Measurements from ENCODE around the gene STMN3. TPM values are rescaled to one million over a fixed set of nuclear protein-coding genes. Genes with fewer than 3 reads are reported as not detected.
A peak's percentile ranks its signal among the peaks of the same experiment; 100 is the strongest.

Gene STMN3
- total and polyA plus RNA-seq, 4 donors = 13.6 to 20.9 (median 17.0) TPM

- peak overlapping the region in 1 of 2 donors; percentile 25 for H3K27ac ChIP-seq (ENCODE audit: low read depth in 1 of 2, low read length in 1 of 2)
- no peak for ATAC-seq (ENCODE audit: insufficient read depth, low FRiP score)
Measured at GRCh38 chr20:63690003-63690897, 37.0 kb upstream of the STMN3 start.

GRCh38 chr20:63689046-63690002 is 36.1 kb upstream of the STMN3 start:
- no peak overlapping the region for H3K4me3 ChIP-seq
- no peaks in the 10 kb centered on the region for H3K9me3 ChIP-seq (ENCODE audit: control insufficient read depth in 4 of 4, insufficient read depth in 3 of 4, low read length in 3 of 4)
- no peak for ATAC-seq (ENCODE audit: insufficient read depth, low FRiP score)
- H3K27ac ChIP-seq (ENCODE audit: low read depth in 1 of 2, low read length in 1 of 2) = peak overlapping the region in 1 of 2 donors; percentile 95
- no peak for DNase-seq
- H3K27me3 ChIP-seq (ENCODE audit: control insufficient read depth in 3 of 3, insufficient read depth in 3 of 3, low read length in 2 of 3) = no peaks in the 10 kb centered on the region
- H3K4me1 ChIP-seq (ENCODE audit: control insufficient read depth in 5 of 5, insufficient read depth in 5 of 5, low read length in 5 of 5) = peaks cover 0 to 46% (median 0%) of the 10 kb centered on the region in 5 donors
- 94 to 95% methylated on average over 39 to 44 of the region's 44 CpGs for WGBS, 2 donors
- no peak overlapping the region for H3K9ac ChIP-seq (ENCODE audit: insufficient read depth in 1 of 2, low read length in 2 of 2)
- H3K36me3 ChIP-seq (ENCODE audit: control insufficient read depth in 4 of 4, insufficient read depth in 4 of 4, low read length in 4 of 4) = peaks cover 0 to 7% (median 1%) of the 10 kb centered on the region in 4 donors
- TF ChIP-seq CTCF (IDR thresholded peaks at IDR 0.05; ENCODE audit: control extremely low read depth, extremely low read depth) = no peak

More at GRCh38 chr20:63690003-63690897, 37.0 kb upstream of the STMN3 start:
- no peak for TF ChIP-seq CTCF (IDR thresholded peaks at IDR 0.05; ENCODE audit: control extremely low read depth, extremely low read depth)
- no peak for DNase-seq
- Histone ChIP-seq H3K4me3 (no peak overlapping the region), H3K4me1 (ENCODE audit: control insufficient read depth in 5 of 5, insufficient read depth in 5 of 5, low read length in 5 of 5) (peaks cover 0 to 42% (median 2%) of the 10 kb centered on the region in 5 donors), H3K9me3 (ENCODE audit: control insufficient read depth in 4 of 4, insufficient read depth in 3 of 4, low read length in 3 of 4) (no peaks in the 10 kb centered on the region), H3K9ac (ENCODE audit: insufficient read depth in 1 of 2, low read length in 2 of 2) (no peak overlapping the region), H3K27me3 (ENCODE audit: control insufficient read depth in 3 of 3, insufficient read depth in 3 of 3, low read length in 2 of 3) (no peaks in the 10 kb centered on the region), H3K36me3 (ENCODE audit: control insufficient read depth in 4 of 4, insufficient read depth in 4 of 4, low read length in 4 of 4) (peaks cover 0 to 14% (median 3%) of the 10 kb centered on the region in 4 donors)
- WGBS, 2 donors = 94% methylated on average over 39 to 40 of the region's 40 CpGs

- Histone ChIP-seq H3K4me1 (ENCODE audit: control insufficient read depth in 5 of 5, insufficient read depth in 5 of 5, low read length in 5 of 5) (peaks cover 0 to 46% (median 0%) of the 10 kb centered on the region in 5 donors), H3K36me3 (ENCODE audit: control insufficient read depth in 4 of 4, insufficient read depth in 4 of 4, low read length in 4 of 4) (peaks cover 0 to 4% (median 0%) of the 10 kb centered on the region in 4 donors), H3K9ac (ENCODE audit: insufficient read depth in 1 of 2, low read length in 2 of 2) (no peak overlapping the region), H3K27ac (ENCODE audit: low read depth in 1 of 2, low read length in 1 of 2) (peak overlapping the region; percentile 84 to 95), H3K4me3 (no peak overlapping the region), H3K9me3 (ENCODE audit: control insufficient read depth in 4 of 4, insufficient read depth in 3 of 4, low read length in 3 of 4) (no peaks in the 10 kb centered on the region), H3K27me3 (ENCODE audit: control insufficient read depth in 3 of 3, insufficient read depth in 3 of 3, low read length in 2 of 3) (no peaks in the 10 kb centered on the region)
- DNase-seq (no peak), ATAC-seq (ENCODE audit: insufficient read depth, low FRiP score) (no peak)
- WGBS, 2 donors = 65 to 85% methylated on average over 31 of the region's 31 CpGs
- no peak for TF ChIP-seq CTCF (IDR thresholded peaks at IDR 0.05; ENCODE audit: control extremely low read depth, extremely low read depth)
Measured at GRCh38 chr20:63688228-63689045, 35.2 kb upstream of the STMN3 start.
